GM19468 (cell line): Measurements from ENCODE around the gene SLFN13.
"Not testable (repeated sequence)": the region's sequence is repeated elsewhere in the genome, so short reads cannot be mapped to it uniquely, and the experiment has no call there.

Experiments
- ATAC-seq: cut with Tn5 transposase; IDR thresholded peaks from one replicate; pipeline ENCODE4 v1.9.1; 2021; ENCODE audit warnings: mild to moderate bottlenecking, moderate library complexity, moderate number of reproducible peaks; ENCODE audit not compliant: unreplicated experiment; ENCODE audit errors: extremely low read depth

The SLFN13 gene

GRCh38 chr17:35438433-35438832, 10.1 kb downstream of the SLFN13 start:
- no peak for ATAC-seq

- no peak for ATAC-seq
Observed at GRCh38 chr17:35433075-35433894, 15.3 kb downstream of the SLFN13 start.

GRCh38 chr17:35432176-35433074, 16.1 kb downstream of the SLFN13 start, which contains the start of gene SLFN12:
TSS of gene SLFN12 (minus strand) at chr17:35432500. CDS start at chr17:35423028, 9,472 bp downstream.
- ATAC-seq, result peak; percentile 30

GRCh38 chr17:35429702-35430101, 18.9 kb downstream of the SLFN13 start:
- ATAC-seq, result no peak

- ATAC-seq, result no peak
Observed at GRCh38 chr17:35428229-35428628, 20.3 kb downstream of the SLFN13 start.

GRCh38 chr17:35423761-35424160, 24.8 kb downstream of the SLFN13 start:
- no peak for ATAC-seq

GRCh38 chr17:35421069-35421468, 27.5 kb downstream of the SLFN13 start:
- ATAC-seq, result not testable (repeated sequence)

GRCh38 chr17:35416659-35417058, 31.9 kb downstream of the SLFN13 start:
- no peak for ATAC-seq

- not testable (repeated sequence) for ATAC-seq
Observed at GRCh38 chr17:35414707-35415106, 33.9 kb downstream of the SLFN13 start.

GRCh38 chr17:35414247-35414646, 34.3 kb downstream of the SLFN13 start:
- ATAC-seq, result no peak

GRCh38 chr17:35407531-35407930, 41.0 kb downstream of the SLFN13 start:
- ATAC-seq, result no peak

GRCh38 chr17:35406568-35406967, 42.0 kb downstream of the SLFN13 start:
- no peak for ATAC-seq

GRCh38 chr17:35404360-35404759, 44.2 kb downstream of the SLFN13 start:
- ATAC-seq, result no peak

- not testable (repeated sequence) for ATAC-seq
Observed at GRCh38 chr17:35393783-35394182, 54.8 kb downstream of the SLFN13 start.

GRCh38 chr17:35390663-35391062, 57.9 kb downstream of the SLFN13 start:
- ATAC-seq, result no peak

- no peak for ATAC-seq
Observed at GRCh38 chr17:35390156-35390555, 58.4 kb downstream of the SLFN13 start.

- ATAC-seq, result no peak
Observed at GRCh38 chr17:35387496-35387895, 61.1 kb downstream of the SLFN13 start.
